Measurements from ENCODE around the gene CATSPERD.
A peak's percentile ranks its signal among the peaks of the same experiment; 100 is the strongest.
"Not testable (repeated sequence)": the region's sequence is repeated elsewhere in the genome, so short reads cannot be mapped to it uniquely, and the experiment has no call there.

CATSPERD gene

DNA sequence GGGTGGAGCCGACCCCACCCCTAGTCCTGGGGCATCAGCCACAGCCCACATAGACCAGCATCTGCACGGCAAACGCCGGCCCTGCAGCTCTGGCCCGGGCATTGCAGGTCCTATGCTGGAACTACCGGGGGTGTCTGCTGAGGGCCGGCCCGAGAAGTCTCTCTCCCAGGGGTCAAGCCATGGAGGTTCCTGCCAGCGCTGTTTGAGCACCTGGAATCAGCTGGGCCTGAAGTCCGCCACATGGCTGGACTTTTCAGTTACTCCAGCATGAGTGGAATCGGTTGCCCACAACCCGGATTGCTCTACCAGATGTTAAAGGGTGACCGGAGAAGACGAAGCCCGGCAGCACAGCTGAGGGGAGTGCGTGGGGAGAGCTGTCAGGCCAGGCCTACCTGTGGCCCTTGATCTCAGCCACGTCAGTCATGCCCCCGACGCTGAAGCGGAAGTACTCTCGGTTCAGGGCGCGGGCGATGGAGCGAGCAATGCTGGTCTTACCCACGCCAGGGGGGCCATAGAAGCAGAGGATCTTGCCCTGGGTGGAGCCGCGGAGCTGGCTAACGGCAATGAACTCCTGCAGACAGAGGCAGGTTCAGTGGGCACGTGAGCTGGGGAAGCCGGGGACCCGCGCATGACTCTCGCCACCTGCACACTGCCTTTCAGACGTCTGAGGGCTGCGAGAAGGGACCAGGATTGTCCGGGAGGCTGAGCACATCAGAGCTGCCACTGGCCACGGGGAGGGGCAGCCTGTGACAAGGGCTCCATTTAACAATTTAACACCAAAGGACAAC lies 21.6 kb upstream of the CATSPERD start:
- no peak for DNase-seq

DNA sequence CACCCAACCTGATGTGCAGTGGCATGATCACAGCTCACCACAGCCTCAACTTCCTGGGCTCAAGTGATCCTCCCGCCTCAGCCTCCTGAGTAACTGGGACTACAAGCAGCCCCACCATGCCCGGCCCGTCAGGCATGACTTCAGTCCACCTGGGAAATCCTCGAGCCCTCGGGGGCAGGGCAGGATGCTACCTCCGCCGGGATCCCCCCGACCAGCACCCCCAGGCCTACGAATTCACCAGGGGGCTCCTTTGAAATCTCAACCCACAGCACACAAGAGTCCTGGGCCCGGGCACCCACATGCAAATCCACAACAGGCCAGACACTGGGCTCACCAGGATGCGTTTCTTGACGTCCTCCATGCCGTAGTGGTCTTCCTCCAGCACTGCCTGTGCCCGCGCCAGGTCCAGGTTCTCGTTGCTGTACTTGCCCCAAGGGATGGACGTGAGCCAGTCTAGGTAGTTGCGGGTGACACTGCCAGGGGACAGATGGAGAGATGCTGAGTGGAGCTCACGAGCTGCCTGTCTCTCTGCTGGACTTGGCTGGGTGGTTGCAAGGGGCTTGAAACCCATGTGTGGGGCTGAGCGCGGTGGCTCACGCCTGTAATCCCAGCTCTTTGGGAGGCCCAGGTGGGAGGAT lies 19.9 kb upstream of the CATSPERD start:
- DNase-seq = no peak

DNA sequence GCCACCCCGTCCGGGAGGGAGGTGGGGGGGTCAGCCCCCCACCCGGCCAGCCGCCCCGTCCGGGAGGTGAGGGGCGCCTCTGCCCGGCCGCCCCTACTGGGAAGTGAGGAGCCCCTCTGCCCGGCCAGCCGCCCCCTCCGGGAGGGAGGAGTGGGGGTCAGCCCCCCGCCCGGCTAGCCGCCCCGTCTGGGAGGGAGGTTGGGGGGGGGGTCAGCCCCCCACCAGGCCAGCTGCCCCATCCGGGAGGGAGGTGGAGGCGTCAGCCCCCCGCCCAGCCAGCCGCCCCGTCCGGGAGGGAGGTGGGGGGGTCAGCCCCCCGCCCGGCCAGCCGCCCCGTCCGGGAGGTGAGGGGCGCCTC lies 18.4 kb upstream of the CATSPERD start:
- DNase-seq = not testable (repeated sequence)

GRCh38 chr19:5703819-5704818 lies 16.3 kb upstream of the CATSPERD start:
- DNase-seq = no peak

GRCh38 chr19:5705552-5705951 lies 14.9 kb upstream of the CATSPERD start:
- no peak for DNase-seq

DNA sequence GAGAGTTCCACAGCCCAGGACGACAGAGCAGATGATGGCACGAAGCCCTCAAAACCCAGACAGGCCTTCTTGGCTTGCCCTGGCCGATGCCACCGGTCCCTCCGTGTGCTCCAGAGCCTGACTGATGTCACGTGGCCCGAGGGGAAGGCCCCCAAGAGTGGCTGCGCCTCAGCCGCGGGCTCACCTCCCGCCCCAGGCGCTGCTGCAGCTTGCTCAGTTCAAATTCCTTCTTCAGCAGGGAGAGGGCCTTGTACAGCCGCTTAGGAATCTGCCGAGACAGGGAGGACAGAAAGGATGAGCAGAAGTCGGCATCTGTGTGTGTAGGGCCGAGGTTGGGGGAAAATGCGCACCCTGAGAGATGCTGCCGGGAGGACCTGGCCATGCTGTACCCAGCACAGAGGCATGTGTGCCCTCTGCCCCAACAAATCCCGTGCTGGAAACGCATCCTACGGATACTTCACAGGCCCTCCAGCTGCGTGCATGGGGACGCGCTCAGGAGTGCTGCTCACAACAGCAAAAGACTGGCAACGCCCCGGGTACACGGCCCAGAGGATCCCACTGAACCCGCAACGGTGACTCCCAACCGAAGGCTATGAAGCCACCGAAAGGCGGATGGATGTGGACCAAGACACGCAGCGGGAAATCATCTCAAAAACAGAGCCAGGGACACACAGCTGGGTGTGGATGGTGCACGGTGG lies 13.4 kb upstream of the CATSPERD start:
- DNase-seq = no peak

DNA sequence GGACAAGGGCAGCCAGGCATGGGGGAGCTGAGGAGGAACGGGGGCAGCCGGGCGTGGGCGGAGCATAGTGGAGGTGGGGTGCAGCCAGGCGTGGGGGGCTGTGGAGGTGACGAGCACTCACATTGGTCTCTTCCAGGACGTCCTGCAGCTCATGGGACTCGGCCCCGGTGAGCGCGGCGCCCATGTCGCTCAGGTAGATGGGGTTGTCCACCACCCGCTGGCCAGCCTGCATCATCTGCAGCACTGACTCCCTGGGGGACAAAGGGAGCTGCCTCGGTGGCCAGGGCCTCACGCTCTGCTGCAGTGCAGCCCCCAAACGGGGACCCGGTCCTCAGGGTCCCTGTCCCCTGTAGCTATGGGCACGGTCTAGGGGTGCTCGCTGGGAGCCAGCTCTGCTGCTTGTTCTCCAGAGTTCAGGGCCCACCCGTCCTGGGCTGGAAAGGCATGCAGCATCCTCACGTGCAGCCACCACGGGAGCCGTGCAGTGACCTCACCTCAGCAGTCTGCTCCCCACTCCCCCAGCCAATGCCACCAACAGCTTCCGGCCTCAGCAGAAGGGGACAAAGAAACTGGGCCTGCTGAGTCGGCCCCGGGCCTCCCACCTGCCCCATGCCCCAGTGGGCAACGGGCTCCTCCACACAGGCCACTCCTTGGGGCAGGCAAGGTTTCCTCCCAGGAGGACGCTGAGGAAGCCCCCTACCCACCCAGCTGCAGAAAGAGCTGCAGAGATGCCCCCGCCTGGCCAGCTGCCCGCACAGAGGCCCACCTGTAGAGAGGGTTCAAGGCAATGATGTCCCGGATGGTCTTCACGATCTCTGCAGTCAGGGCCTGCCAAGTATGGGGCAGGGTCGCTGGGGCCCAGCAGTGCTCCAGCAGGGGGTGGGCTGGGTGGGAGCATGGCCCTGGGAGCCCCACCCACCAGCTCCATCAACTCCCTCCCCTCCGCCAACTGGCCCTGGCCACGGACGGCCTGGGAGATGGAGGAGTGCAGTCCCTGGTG lies 12.6 kb upstream of the CATSPERD start:
- no peak for DNase-seq

- DNase-seq = no peak
Measured at GRCh38 chr19:5711025-5711424, 9.4 kb upstream of the CATSPERD start.

DNA sequence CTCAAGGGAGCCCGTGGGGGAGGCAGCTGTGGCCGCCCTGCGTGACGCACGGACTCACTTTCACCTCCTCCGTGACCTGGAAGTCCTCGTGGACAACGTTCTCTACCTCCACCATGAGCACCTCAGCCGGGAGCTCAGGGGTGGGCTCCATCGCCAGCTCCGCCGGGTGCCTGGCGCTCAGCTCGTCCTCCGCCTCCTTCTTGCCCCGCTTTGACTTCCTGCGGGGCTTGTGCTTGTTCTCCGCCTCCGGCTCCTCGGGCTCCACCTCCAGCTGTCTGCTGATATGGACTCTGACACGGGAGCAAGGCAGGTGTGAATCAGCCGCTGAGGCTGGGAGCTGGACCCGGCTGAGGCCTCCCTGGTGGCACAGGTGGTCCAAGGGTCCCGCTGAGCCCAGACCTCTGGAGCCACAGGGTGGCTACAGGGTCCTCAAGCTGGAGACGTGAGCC lies 8.7 kb upstream of the CATSPERD start:
- no peak for DNase-seq

DNA sequence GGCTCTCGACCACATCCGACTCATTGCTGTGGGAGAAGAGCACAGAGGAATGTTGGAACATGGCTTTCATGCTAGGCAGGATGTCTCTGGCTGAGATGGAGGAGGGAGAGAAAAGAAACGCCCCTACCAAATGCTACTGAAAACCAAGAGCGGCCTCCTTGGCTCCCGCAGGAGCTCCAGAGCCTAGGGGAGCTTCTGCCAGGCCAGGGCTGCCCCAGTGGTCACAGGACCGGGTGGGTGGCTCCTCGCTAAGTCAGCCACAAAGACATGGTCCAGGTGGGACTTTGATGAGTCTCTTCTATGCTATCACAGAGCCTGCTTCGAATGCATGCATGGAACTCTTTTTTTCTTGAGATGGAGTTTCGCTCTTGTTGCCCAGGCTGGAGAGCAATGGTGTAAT lies 7.2 kb upstream of the CATSPERD start:
- DNase-seq = no peak

DNA sequence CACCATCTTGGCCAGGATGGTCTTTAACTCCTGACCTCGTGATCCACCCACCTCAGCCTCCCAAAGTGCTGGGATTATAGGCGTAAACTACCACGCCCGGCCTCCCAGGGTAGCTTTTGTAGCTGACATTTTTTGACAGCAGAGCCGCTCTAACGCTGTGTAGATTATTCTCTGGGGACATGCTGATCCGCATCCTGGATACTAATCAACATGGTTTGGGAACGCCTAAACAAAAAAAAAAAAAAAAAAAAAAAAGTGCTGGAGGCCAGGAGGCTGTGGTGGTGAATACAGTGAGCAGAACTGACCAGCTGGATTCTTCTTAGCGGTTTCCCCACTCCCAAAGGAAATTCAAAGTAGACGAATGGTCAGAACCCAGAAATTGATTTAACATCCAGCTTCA lies 5.6 kb upstream of the CATSPERD start:
- no peak for DNase-seq

GRCh38 chr19:5717215-5717935 lies 3.1 kb upstream of the CATSPERD start:
- DNase-seq = no peak

DNA sequence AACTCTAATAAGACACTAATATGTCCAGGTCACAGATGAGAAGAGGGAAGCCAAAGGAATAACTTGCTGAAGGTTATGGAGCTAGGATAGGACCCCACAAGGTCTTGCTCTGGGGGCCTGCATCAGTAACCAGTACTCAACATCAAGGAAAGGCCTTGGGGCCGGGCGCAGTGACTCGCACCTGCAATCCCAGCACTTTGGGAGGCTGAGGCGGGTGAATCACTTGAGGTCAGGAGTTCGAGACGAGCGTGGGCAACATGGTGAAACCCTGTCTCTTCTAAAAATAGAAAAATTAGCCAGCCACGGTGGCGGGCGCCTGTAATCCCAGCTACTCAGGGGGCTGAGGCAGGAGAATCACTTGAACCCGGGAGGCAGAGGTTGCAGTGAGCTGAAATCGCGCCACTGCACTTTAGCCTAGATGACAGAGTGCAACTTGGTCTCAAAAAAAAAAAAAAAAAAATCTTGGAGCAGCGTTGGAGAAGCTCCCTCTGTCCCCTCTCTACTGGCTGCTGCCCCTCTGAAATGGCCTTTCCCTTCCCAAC lies 2.3 kb upstream of the CATSPERD start:
- peak; percentile 70 for DNase-seq

GRCh38 chr19:5718579-5719273 lies 1.7 kb upstream of the CATSPERD start:
- peak; percentile 95 for DNase-seq

- peak; percentile 36 for DNase-seq
Measured at GRCh38 chr19:5719274-5719960, 1.0 kb upstream of the CATSPERD start.

DNA sequence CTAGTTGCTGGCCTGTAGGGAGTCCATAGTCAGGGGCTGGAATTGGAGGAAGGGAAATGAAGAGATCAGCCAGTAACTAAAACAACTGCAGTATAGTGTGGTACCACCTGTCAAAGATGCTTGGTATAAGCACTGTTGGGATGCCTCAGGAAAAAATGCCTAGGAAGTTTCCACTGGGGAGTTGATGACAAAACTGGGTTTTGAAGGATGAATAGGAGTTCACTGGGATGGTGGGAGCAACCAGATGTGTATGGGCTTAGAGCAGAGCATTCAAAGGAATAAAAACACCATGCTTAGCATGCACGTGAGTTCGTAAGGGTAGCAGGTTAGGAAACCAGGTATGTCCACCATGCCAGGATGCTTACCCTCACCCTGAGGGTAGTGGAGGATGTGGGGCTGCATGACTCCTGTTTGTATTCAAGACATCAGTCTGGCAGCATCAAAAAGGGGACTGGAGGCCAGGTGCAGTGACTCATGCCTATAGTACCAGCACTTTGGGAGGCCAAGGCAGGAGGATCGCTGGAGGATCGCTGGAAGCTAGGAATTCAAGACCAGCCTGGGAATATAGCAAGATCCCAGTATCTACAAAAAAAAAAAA lies 7.1 kb downstream of the CATSPERD start:
- no peak for DNase-seq

GRCh38 chr19:5733172-5733571 lies 12.7 kb downstream of the CATSPERD start:
- not testable (repeated sequence) for DNase-seq

GRCh38 chr19:5738423-5738822 lies 18.0 kb downstream of the CATSPERD start:
- no peak for DNase-seq

DNA sequence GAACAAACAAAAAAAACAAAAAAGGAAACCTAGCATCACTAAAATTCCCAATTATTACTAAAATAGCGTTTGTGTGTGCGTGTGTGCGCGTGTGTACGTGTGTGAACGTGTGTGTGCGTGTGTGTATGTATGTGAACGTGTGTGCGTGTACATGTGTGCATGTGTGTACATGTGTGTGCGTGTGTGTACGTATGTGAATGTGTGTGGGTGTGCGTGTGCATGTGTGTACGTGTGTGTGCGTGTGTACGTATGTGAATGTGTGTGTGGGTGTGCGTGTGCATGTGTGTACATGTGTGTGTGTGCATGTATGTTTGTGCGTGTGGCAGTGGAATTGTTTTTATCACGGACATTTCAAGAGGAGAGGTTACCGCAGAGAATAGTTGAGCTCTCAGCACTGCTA lies 21.6 kb downstream of the CATSPERD start:
- no peak for DNase-seq
